ENCODE results near the gene ZNF678.
"Not testable (repeated sequence)": the region's sequence is repeated elsewhere in the genome, so short reads cannot be mapped to it uniquely, and the experiment has no call there.

ZNF678 gene

DNA sequence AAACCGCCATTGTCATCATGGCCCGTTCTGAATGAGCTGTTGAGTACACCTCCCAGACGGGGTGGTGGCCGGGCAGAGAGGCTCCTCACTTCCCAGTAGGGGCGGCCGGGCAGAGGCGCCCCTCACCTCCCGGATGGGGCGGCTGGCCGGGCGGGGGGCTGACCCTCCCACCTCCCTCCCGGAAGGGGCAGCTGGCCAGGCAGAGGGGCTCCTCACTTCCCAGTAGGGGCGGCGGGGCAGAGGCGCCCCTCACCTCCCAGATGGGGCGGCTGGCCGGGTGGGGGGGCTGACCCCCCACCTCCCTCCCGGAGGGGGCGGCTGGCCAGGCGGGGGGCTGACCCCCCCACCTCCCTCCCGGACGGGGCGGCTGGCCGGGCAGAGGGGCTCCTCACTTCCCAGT is 147.1 kb downstream of the ZNF678 start:
- DNase-seq (ENCODE audit: low read depth in 1 of 2, low spot score in 1 of 2): not testable (repeated sequence)

DNA sequence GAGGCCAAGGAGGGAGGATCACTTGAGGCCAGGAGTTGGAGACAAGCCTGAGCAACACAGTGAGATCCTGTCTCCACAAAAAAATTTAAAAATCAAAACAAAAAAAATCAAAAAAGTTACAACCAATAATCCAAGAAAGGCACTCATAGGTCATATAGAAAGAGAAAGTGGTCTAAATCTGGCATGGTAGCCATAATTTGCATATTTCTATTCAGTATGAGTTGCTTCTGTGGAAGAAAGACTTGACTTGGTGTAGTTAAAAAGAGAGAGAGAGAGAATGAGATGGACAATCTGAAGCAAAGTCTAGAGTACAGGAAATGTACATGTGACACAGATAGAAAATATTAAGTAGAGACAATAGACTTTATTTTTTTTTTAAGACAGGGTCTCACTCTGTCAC is 149.3 kb downstream of the ZNF678 start:
- no peak for DNase-seq (ENCODE audit: low read depth in 1 of 2, low spot score in 1 of 2)

DNA sequence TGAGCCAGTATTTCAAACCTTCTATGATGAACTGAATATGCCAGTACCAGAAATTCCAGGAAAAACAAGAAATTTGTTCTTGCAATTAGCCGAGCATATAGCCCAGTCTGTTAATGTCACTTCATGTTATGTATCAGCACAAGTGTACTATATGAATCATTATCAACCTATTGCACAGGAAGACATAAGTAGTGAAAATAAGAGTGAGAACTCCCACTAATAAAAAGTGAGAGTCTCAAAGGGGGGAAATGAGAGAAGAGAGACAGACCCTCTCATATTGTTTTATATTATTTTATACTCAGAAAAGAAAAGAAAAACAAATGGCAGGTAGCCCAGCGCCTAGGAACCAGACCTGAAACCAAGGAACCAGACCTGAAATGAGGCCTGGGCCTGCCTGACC is 155.6 kb downstream of the ZNF678 start:
- no peak for DNase-seq (ENCODE audit: low read depth in 1 of 2, low spot score in 1 of 2)

DNA sequence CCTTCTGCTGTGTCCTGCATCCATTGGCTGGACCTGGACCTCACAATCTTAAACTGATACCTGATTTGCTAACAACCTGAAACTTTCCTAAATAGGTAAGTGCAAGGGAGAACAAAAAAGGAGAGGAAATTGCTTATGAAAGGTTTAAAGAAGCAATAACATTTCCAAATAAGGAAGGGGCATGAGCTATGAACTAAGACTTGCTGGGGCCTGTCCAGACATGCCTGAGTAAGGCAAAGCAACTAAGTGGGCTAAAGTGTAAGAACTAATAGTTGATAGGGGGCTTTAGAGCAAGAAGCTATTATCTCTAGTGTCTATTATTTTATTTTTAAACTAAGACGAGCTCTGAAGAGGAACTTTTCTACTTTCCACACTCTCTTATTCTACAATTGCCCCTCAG is 160.1 kb downstream of the ZNF678 start:
- no peak for DNase-seq (ENCODE audit: low read depth in 1 of 2, low spot score in 1 of 2)

DNA sequence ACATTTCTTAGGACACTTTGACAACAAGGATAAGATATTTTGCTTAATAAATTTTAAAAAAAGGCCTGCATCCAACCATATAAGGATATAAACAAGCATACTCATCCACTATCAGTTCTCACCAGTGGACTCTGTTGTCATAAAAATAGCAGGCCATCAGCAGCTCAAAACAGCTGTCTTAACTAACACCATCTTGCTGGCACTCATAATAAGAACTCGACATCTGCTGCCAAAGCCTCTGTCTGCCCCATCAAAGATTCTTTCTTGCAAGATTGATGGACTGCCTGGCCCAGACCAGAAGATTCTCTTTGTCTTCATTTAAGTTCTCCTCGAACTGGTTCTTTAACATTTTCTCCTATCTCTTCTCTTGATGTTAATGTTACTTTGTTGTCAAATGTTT is 161.7 kb downstream of the ZNF678 start:
- DNase-seq (ENCODE audit: low read depth in 1 of 2, low spot score in 1 of 2): no peak

DNA sequence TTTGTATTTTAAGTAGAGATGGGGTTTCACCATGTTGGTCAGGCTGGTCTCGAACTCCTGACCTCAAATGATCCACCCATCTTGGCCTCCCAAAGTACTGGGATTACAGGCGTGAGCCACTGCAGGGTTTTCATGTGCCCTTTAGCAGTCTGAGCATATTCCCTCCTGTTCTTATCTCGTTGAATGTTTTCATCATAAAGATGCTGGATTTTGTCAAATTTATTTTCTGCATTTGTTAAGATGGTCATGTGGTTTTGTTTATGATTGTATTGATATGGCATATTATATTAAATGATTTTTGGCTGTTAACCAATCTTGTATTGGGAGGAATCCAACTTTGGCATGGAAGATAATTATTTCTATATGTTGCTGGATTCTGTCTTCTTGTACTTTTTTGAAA is 163.0 kb downstream of the ZNF678 start:
- DNase-seq (ENCODE audit: low read depth in 1 of 2, low spot score in 1 of 2): no peak

Measured in activated CD4-positive, alpha-beta T cell treated with anti-CD3 and anti-CD28 coated beads, Interleukin-2, amount 50 U/mL, for 24 hours (primary cell).